ENCODE data around the gene JPH3. TPM values are rescaled to one million over a fixed set of nuclear protein-coding genes. Genes with fewer than 3 reads are reported as not detected.
"Not testable (repeated sequence)": the region's sequence is repeated elsewhere in the genome, so short reads cannot be mapped to it uniquely, and the experiment has no call there.

The JPH3 gene
- polyA plus RNA-seq, 6 donors from 2014 or later = not detected

DNA sequence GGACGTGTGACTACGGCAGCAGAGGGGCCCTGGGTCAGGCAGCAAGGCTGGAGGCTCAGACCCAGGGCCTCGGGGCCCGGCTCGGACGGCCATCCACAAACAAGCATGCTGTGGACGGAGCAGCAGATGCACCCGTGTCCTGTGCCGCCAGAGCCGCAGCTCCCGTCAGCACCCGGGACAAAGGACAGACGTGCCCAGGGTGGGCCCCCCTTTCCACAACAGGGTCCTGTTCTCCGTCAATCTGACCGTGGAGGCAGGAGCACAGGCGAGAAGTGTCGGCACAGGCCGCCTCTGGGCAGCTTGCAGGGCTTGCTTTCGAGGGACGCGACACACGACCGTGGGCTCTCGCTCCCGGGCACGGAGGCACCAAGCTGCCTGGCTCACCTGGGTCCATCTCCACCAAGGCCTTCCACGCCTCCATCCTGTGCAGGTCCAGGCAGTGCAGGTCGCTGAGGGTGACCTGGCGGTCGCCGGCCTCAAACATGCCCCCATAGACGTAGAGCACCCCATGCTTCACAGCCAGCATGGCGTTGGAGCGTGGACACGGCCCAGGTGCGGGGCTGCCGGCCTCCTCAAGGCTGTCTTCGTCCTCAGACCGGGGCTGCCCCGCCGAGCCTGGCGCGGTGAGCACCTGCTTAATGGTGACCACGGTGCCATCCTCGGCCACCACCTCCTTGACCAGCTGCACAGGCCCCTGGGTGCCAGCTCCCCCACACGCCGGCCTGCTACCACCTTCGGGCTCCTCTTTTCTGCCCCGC lies 106.8 kb downstream of the JPH3 start:
- H3K27ac Mint-ChIP-seq = peak overlapping the region in 1 of 6 donors; percentile 21
- H3K27me3 Mint-ChIP-seq = no peaks in the 10 kb centered on the region
- DNase-seq = no peak
- H3K9me3 Mint-ChIP-seq = no peaks in the 10 kb centered on the region
- peaks cover 0 to 10% (median 3%) of the 10 kb centered on the region in 3 donors for H3K4me1 Mint-ChIP-seq
- peaks cover 9 to 15% of the 10 kb centered on the region in 2 donors for H3K36me3 Mint-ChIP-seq
- no peak for ATAC-seq (ENCODE audit: low read depth in 2 of 2)
- no peak overlapping the region for H3K4me3 Mint-ChIP-seq

DNA sequence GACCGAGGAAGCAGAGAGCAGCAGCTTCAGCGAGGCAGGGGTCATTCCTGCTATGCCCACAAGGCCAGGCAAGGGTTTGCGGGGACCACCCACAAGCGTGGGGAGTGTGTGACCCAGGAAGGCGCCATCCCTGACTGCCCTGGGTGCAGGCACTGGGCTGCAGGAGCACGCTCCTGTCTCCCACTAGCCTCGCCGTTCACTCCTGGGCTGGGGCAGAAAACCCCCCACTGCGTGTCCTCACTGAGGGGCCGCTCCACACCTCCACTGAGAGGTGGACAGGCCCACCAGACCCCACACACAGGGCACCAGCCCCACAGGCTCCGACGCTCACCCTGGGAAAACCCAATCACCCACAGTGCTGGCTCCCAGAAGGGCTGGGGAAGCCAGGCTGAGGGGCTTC lies 107.4 kb downstream of the JPH3 start:
- ATAC-seq (ENCODE audit: low read depth in 2 of 2) = no peak
- Mint-ChIP-seq H3K27me3 (no peaks in the 10 kb centered on the region), H3K9me3 (no peaks in the 10 kb centered on the region), H3K36me3 (peaks cover 9 to 21% of the 10 kb centered on the region in 2 donors), H3K4me3 (no peak overlapping the region), H3K4me1 (peaks cover 3 to 12% (median 4%) of the 10 kb centered on the region in 3 donors), H3K27ac (no peak overlapping the region)
- DNase-seq = no peak

DNA sequence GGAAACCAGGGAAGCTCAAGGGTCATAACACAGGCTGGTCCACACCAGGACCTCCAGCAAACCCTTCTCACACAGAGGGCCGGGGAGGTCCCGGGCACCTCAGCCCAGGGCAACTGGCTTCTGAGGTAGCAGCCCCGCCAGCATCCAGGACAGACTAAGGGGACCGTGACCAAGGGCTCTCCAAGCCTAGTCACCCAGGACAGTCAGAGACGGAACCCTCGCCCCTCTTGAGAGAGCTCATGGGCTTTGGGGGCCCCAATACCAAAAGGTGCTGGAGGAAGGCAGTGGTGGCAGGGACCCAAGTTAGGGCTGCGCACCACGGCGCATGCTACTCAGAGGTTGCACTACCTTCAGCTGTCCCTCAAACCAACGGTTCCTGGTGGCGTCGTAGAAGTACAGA lies 108.6 kb downstream of the JPH3 start:
- ATAC-seq (ENCODE audit: low read depth in 2 of 2) (no peak), DNase-seq (no peak)
- Mint-ChIP-seq H3K27me3 (no peaks in the 10 kb centered on the region), H3K4me3 (no peak overlapping the region), H3K9me3 (no peaks in the 10 kb centered on the region), H3K4me1 (peaks cover 4 to 12% (median 12%) of the 10 kb centered on the region in 3 donors), H3K27ac (peak overlapping the region in 1 of 6 donors; percentile 28), H3K36me3 (peaks cover 16 to 33% of the 10 kb centered on the region in 2 donors)

DNA sequence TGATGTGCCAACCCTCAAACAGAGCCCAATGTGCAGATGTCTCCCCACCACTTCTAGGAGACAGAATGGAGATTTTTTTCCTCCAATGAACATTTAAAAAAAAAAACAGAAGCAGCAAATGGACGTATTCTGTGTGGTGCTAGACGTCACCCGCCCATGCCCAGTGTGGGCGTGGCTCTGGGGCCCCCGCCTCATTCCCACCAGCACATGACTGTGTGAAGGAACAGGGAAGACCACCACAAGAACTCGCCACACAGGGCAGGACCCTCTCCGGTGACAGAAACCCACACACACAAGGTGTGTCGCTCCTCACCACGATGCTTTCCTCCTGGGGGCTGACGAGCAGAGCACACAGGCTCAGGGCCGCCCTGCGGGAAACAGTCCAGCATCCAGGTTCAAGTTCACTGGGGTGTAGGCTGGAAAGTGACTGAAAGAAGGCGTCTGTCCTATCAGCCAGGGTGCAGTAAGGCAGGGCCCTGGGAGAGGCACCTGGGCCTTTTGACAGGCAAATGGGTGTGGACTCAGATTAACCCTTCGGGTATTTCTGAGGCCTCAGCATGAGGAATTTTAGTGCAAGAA lies 110.0 kb downstream of the JPH3 start:
- peak overlapping the region in 1 of 6 donors; percentile 42 for H3K27ac Mint-ChIP-seq
- H3K4me3 Mint-ChIP-seq = no peak overlapping the region
- H3K27me3 Mint-ChIP-seq = no peaks in the 10 kb centered on the region
- H3K36me3 Mint-ChIP-seq = peaks cover 16 to 35% of the 10 kb centered on the region in 2 donors
- H3K9me3 Mint-ChIP-seq = no peaks in the 10 kb centered on the region
- peaks cover 4 to 12% (median 12%) of the 10 kb centered on the region in 3 donors for H3K4me1 Mint-ChIP-seq
- ATAC-seq (ENCODE audit: low read depth in 2 of 2) (no peak), DNase-seq (no peak)

DNA sequence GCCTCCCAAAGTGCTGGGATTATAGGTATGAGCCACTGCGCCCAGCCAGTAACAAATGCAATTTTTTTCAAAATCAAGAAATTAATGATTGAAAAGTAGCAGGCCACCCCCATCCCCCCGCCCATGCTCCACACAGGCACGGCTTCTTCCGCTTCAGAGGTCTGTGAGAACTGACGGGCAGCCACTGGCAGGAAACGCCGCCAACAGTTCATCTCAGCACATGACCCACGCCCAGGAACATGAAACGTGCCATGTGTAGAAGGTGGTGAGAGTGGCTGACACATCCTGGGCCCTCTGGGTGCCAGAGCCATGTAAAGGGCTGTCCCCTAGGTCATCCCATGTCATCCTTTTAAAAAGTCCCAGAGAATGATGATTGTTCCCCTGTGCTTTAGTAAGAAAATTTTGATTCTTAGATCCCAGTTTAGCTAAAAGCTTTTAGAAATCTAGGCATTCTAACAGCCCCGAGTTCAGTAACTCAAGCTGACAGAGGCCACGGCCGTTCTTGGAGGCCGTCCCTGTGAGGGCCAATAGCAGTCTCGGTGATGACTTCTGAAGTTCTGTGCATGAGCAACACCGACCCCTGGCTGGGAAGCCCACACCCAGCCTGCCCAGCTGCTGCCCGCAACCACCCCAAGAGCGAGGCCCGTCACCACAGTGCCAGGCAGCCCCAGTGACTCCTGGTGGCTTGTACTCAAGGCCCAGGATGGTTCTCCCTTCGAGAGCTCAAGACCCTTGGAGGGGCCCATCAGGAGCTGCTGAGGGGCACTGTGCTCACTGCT lies 111.3 kb downstream of the JPH3 start:
- Mint-ChIP-seq H3K27ac (peak overlapping the region in 5 of 6 donors; percentile 56 to 89 (median 75)), H3K4me1 (peaks cover 4 to 19% (median 19%) of the 10 kb centered on the region in 3 donors), H3K4me3 (peak overlapping the region in 4 of 8 donors; percentile 10 to 64 (median 41)), H3K9me3 (no peaks in the 10 kb centered on the region), H3K36me3 (peaks cover 12 to 26% of the 10 kb centered on the region in 2 donors), H3K27me3 (no peaks in the 10 kb centered on the region)
- peak; percentile 64 to 72 for ATAC-seq (ENCODE audit: low read depth in 2 of 2)
- DNase-seq = no peak

DNA sequence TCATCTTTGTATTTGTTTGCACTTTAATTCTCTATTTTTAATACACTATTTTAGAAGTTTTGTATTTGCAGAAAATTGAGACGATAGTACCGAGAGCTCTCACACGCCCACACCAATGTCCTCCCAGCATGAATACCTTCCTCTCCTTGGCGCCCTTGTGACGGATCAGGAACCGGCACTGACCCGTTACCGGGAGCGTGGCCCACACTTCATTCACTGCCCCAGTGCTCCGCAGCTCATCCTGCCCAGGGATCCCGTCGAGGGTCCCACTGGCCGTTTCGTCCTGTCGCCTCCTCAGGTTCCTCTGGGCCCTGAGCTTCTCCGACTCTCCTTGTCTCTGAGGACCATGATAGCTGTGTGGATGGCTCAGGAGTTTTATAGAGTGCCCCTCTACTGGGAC lies 112.9 kb downstream of the JPH3 start:
- Mint-ChIP-seq H3K4me3 (peak overlapping the region in 2 of 8 donors; percentile 37 to 70), H3K27me3 (no peaks in the 10 kb centered on the region), H3K4me1 (peaks cover 4 to 19% (median 19%) of the 10 kb centered on the region in 3 donors), H3K27ac (peak overlapping the region in 2 of 6 donors; percentile 87 to 92), H3K36me3 (peaks cover 10 to 21% of the 10 kb centered on the region in 2 donors), H3K9me3 (no peaks in the 10 kb centered on the region)
- no peak for DNase-seq
- no peak for ATAC-seq (ENCODE audit: low read depth in 2 of 2)

DNA sequence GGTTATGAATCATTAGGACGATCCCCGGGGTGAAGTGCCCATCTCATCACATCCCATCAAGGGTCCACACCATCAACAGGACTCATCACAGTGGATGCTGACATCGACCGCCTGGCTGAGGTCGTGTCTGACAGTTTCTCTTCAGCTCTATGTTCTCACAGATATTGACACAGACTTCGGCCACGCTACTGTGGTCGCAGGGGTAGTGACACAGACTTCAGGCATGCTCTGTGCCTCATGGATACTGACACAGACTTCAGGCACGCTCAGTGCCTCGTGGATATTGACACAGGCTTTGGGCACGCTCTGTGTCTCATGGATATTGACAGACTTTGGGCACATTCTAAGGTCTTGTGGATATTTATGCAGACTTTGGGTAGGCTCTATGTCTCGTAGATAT lies 113.3 kb downstream of the JPH3 start:
- ATAC-seq (ENCODE audit: low read depth in 2 of 2) = no peak

DNA sequence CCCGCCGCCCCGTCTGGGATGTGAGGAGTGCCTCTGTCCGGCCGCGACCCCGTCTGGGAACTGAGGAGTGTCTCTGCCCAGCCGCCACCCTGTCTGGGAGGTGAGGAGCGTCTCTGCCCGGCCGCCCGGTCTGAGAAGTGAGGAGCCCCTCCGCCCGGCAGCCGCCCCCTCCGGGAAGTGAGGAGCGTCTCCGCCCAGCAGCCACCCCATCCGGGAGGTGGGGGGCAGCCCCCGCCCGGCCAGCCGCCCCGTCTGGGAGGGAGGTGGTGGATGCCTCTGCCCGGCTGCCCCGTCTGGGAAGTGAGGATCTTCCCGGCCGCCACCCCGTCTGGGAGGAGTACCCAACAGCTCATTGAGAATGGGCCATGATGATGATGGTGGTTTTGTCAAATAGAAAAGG lies 116.5 kb downstream of the JPH3 start:
- not testable (repeated sequence) for H3K27me3 Mint-ChIP-seq; H3K4me3 Mint-ChIP-seq; H3K9me3 Mint-ChIP-seq; ATAC-seq (ENCODE audit: low read depth in 2 of 2); DNase-seq; H3K27ac Mint-ChIP-seq
- Mint-ChIP-seq H3K36me3 (peaks cover 17 to 36% of the 10 kb centered on the region in 2 donors), H3K4me1 (peaks cover 10 to 33% (median 25%) of the 10 kb centered on the region in 3 donors)

More for the DNA sequence above, 113.3 kb downstream of the JPH3 start:
- Mint-ChIP-seq H3K27ac (peak overlapping the region in 3 of 6 donors; percentile 4 to 92 (median 87)), H3K27me3 (no peaks in the 10 kb centered on the region), H3K36me3 (peaks cover 7 to 20% of the 10 kb centered on the region in 2 donors), H3K9me3 (no peaks in the 10 kb centered on the region), H3K4me3 (peak overlapping the region in 1 of 8 donors; percentile 70), H3K4me1 (peaks cover 4 to 19% (median 19%) of the 10 kb centered on the region in 3 donors)
- DNase-seq = no peak

DNA sequence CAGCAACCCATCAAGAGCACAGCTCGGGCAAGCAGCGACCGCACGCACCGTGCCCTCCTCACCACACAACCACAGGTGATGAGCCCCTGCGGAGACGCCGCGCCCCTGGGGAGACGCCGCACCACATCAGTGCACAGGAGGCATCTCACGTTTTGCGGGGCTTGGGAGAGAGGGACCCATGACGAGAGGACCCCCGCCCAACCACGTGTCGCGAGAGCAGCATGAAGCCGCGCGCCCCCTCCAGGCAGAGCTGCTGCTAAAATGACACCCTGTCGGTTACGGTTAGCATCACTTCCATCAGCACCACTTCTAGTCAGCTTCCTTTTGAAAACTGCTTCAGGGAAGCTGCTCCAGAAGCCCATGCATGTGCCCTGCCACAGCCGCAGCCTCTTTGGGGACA lies 118.1 kb downstream of the JPH3 start:
- peaks cover 13 to 37% (median 36%) of the 10 kb centered on the region in 3 donors for H3K4me1 Mint-ChIP-seq
- H3K9me3 Mint-ChIP-seq = no peaks in the 10 kb centered on the region
- H3K27ac Mint-ChIP-seq = peak overlapping the region in 1 of 6 donors; percentile 9
- DNase-seq (no peak), ATAC-seq (ENCODE audit: low read depth in 2 of 2) (no peak)
- H3K27me3 Mint-ChIP-seq = no peaks in the 10 kb centered on the region
- H3K4me3 Mint-ChIP-seq = no peak overlapping the region
- H3K36me3 Mint-ChIP-seq = peaks cover 13 to 23% of the 10 kb centered on the region in 2 donors

DNA sequence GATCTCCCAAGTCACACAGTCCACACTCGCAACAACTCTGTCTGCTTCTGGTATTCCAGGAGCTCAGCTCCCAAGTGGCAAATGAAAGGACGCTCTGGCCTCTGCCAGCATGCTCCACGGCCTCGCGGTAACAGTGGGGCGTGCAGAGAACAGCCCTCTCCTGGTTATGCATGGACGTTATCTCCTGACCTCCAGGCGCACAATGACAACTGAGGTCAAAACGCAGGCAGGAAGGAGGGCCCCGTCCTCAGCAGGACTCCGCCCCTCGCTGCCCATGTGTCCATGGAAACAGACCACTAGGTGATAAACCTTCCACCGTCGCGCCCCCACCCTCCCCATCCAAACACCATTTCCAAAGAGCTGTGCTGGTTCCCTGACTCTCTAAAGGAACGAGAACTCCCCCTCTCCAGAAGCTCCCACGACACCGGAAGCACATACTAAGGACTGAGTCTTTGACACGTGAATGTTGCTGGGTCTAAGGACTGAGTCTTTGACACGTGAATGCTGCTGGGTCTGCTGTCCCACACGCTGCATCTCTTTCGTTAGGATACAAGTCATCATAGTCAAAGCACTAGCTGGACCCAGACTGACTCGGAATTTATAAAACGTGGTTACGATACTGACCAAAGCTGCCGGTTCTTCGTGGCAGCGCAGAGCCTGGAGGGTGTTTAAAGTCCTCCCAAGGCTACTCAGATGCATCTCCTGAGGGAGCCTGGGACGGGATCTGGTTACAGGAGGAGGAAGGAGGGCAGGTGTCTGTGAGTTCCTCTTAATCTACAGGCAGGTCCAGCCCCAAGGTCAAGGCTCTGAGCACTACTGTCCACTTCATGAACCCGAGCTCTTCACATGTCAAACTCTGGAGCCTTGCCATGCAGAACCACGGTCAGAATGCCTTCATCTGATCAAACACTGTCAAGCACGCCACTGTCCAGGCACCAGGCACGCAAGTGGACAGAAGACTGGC lies 119.6 kb downstream of the JPH3 start:
- Mint-ChIP-seq H3K36me3 (peaks cover 12 to 17% of the 10 kb centered on the region in 2 donors), H3K9me3 (no peaks in the 10 kb centered on the region), H3K4me3 (peak overlapping the region in 1 of 8 donors; percentile 48), H3K4me1 (peaks cover 13 to 42% (median 38%) of the 10 kb centered on the region in 3 donors), H3K27me3 (no peaks in the 10 kb centered on the region), H3K27ac (peak overlapping the region in 3 of 6 donors; percentile 61 to 73 (median 67))
- ATAC-seq (ENCODE audit: low read depth in 2 of 2) (no peak), DNase-seq (no peak)

DNA sequence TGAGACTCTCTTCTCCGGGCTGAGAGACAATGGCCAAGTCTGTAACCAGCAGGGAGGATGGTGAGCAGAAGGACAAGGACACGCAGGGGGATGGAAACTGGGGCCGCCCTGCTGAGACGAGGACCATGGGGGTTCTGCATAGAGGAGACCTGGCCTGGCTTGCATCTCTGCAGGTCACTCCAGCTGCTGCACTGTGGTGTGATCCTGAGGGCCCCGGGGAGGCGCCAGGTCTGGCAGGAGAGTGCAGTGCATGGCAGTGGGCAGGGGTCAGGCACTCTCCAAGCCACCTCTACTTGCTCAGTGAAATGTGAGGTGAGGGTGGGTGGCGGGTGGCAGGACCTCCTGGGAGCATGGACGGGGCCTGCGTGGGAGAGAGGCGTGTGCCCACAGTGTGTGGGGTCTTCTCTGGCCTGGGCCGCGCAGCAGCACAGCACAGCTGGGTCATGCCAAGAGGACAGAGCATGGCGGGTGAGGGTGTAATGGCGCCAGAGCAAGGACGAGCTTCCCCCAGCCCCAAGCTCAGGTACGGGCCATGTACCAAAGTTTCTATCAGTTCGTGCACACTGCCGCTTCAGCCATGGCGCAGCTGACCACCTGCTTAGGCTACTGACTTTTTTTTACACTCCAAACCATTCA lies 120.4 kb downstream of the JPH3 start:
- peak overlapping the region in 1 of 8 donors; percentile 48 for H3K4me3 Mint-ChIP-seq
- H3K27me3 Mint-ChIP-seq = no peaks in the 10 kb centered on the region
- no peak for ATAC-seq (ENCODE audit: low read depth in 2 of 2)
- H3K36me3 Mint-ChIP-seq = peaks cover 17 to 18% of the 10 kb centered on the region in 2 donors
- peaks cover 13 to 40% (median 36%) of the 10 kb centered on the region in 3 donors for H3K4me1 Mint-ChIP-seq
- H3K27ac Mint-ChIP-seq = peak overlapping the region in 5 of 6 donors; percentile 71 to 94 (median 88)
- no peak for DNase-seq
- no peaks in the 10 kb centered on the region for H3K9me3 Mint-ChIP-seq

DNA sequence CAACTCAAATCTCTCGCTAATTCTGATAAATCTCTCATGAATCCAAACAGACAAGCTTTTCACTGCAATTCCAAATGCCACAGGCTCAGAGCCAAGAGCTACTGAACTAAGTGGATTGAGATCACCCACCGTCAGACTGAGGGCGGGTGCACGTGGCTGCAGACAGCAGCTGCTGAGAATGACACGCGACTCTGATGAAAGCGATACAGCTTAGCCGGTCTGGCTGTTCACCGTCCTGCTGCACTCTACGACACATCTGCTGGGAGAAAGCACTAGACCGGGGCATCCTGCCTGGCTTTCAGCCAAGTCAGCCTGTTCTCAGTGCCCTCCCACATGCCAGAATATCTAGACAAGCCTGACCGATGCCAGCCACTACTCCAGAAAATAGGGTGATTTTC lies 120.9 kb downstream of the JPH3 start:
- Mint-ChIP-seq H3K4me1 (peaks cover 13 to 36% (median 31%) of the 10 kb centered on the region in 3 donors), H3K9me3 (no peaks in the 10 kb centered on the region), H3K36me3 (peaks cover 17 to 23% of the 10 kb centered on the region in 2 donors), H3K27me3 (no peaks in the 10 kb centered on the region), H3K4me3 (no peak overlapping the region), H3K27ac (peak overlapping the region in 5 of 6 donors; percentile 71 to 94 (median 88))
- peak; percentile 30 for DNase-seq
- peak; percentile 65 to 71 for ATAC-seq (ENCODE audit: low read depth in 2 of 2)

Measured in naive B cell (primary cell).